Measurements from ENCODE around the gene OR52J3.
A peak's percentile ranks its signal among the peaks of the same experiment; 100 is the strongest.
"Not testable (repeated sequence)": the region's sequence is repeated elsewhere in the genome, so short reads cannot be mapped to it uniquely, and the experiment has no call there.

OR52J3 gene

GRCh38 chr11:5046226-5046625 lies at the start of gene OR52J3:
TSS of gene OR52J3 (plus strand) at chr11:5046526. CDS start at chr11:5046526, 0 bp downstream.
- DNase-seq, result no peak

- peak; percentile 51 to 92 for DNase-seq
Measured at GRCh38 chr11:5004424-5005274, 41.7 kb upstream of the OR52J3 start.

- DNase-seq, result no peak
Measured at GRCh38 chr11:5007561-5007960, 38.8 kb upstream of the OR52J3 start.

- DNase-seq, result no peak
Measured at GRCh38 chr11:5011254-5011653, 35.1 kb upstream of the OR52J3 start.

- no peak for DNase-seq
Measured at GRCh38 chr11:5013012-5013411, 33.3 kb upstream of the OR52J3 start.

GRCh38 chr11:5021996-5022395 lies 24.3 kb upstream of the OR52J3 start:
- no peak for DNase-seq

GRCh38 chr11:5036669-5037068 lies 9.7 kb upstream of the OR52J3 start:
- no peak for DNase-seq

GRCh38 chr11:5037926-5038325 lies 8.4 kb upstream of the OR52J3 start:
- no peak for DNase-seq

GRCh38 chr11:5038341-5038740 lies 8.0 kb upstream of the OR52J3 start:
- no peak for DNase-seq

GRCh38 chr11:5040876-5041275 lies 5.5 kb upstream of the OR52J3 start:
- DNase-seq, result no peak

GRCh38 chr11:5042091-5042490 lies 4.2 kb upstream of the OR52J3 start:
- no peak for DNase-seq

GRCh38 chr11:5043380-5043779 lies 2.9 kb upstream of the OR52J3 start:
- DNase-seq, result peak in 1 of 2 experiments; percentile 41

- DNase-seq, result no peak
Measured at GRCh38 chr11:5046754-5047330, 516 bp downstream of the OR52J3 start.

- DNase-seq, result not testable (repeated sequence)
Measured at GRCh38 chr11:5058679-5059078, 12.4 kb downstream of the OR52J3 start.

- no peak for DNase-seq
Measured at GRCh38 chr11:5059391-5059790, 13.1 kb downstream of the OR52J3 start, which contains the start of gene OR52E2. TSS of gene OR52E2 (minus strand) at chr11:5059627. CDS start at chr11:5059627, 0 bp downstream.

- no peak for DNase-seq
Measured at GRCh38 chr11:5065027-5065426, 18.7 kb downstream of the OR52J3 start.

- DNase-seq, result no peak
Measured at GRCh38 chr11:5069272-5069671, 22.9 kb downstream of the OR52J3 start, which contains the start of gene OR52E1. TSS of gene OR52E1 (plus strand) at chr11:5069572.

- DNase-seq, result no peak
Measured at GRCh38 chr11:5071799-5072198, 25.5 kb downstream of the OR52J3 start.

GRCh38 chr11:5081405-5081804 lies 35.1 kb downstream of the OR52J3 start:
- DNase-seq, result no peak

GRCh38 chr11:5083602-5084001 lies 37.3 kb downstream of the OR52J3 start:
- no peak for DNase-seq

- DNase-seq, result no peak
Measured at GRCh38 chr11:5088556-5088955, 42.2 kb downstream of the OR52J3 start.

- no peak for DNase-seq
Measured at GRCh38 chr11:5090668-5091067, 44.3 kb downstream of the OR52J3 start.

- no peak for DNase-seq
Measured at GRCh38 chr11:5092821-5093585, 46.7 kb downstream of the OR52J3 start.

- DNase-seq, result no peak
Measured at GRCh38 chr11:5096011-5096410, 49.7 kb downstream of the OR52J3 start.

Measured in NCI-H524 (cell line).